PC-9 (cell line): Measurements from ENCODE around the gene DDAH1. TPM values are rescaled to one million over a fixed set of nuclear protein-coding genes. Genes with fewer than 3 reads are reported as not detected.
"Not testable (repeated sequence)": the region's sequence is repeated elsewhere in the genome, so short reads cannot be mapped to it uniquely, and the experiment has no call there.

ENCODE experiments used
- Bru-seq: library from RNA; stranded (reverse); fragments of 400-500 nt; gene quantifications from one replicate; lab custom pipeline; 2021; lab: Mats Ljungman, UMichigan
- BruChase-seq, 2 experiments: library from RNA; stranded (reverse); fragments of 400-500 nt; gene quantifications; one replicate each; lab custom pipeline; 2021; lab: Mats Ljungman, UMichigan
- BruUV-seq: library from RNA; stranded (reverse); fragments of 400-500 nt; replicated peaks from 2 replicates; lab custom pipeline; 2021; lab: Mats Ljungman, UMichigan
- CTCF ChIA-PET: fragments of 300-600 bp; sonication (Branson Sonifier 250); formaldehyde crosslinking; loops from one replicate; lab custom pipeline; 2022; ENCODE audit warnings: antibody characterized with exemption; lab: Charles Lee
- POLR2A ChIA-PET: fragments of 300-600 bp; sonication (Branson Sonifier 250); formaldehyde crosslinking; loops from one replicate; lab custom pipeline; 2022; ENCODE audit warnings: antibody characterized with exemption; ENCODE audit not compliant: unreplicated experiment; lab: Charles Lee
- DNase-seq, 2 experiments: peaks; one replicate each; pipeline versions ENCODE4 v3.0.0 to v3.0.0-alpha.2; 2015 to 2022; ENCODE audit warnings: mixed read lengths in 1 of 2
- H2AFZ ChIP-seq: fragments of 200-600 bp; sonication (generic); 2 replicates; pipeline ENCODE4 v1.8.1; 2017; ENCODE audit warnings: antibody characterized with exemption
- H3F3A ChIP-seq: fragments of 200-600 bp; sonication (generic); 2 replicates; pipeline ENCODE4 v1.8.1; 2017; ENCODE audit warnings: antibody characterized with exemption, mild to moderate bottlenecking, low read depth; ENCODE audit not compliant: insufficient read depth
- H3K27ac ChIP-seq: fragments of 200-600 bp; sonication (generic); 2 replicates; pipeline ENCODE4 v1.6.1; 2016; ENCODE audit warnings: mixed run types
- H3K27me3 ChIP-seq: fragments of 200-600 bp; sonication (generic); 2 replicates; pipeline ENCODE4 v1.6.1; 2016; ENCODE audit warnings: low read depth, mixed run types; ENCODE audit not compliant: insufficient read depth
- H3K36me3 ChIP-seq: fragments of 200-600 bp; sonication (generic); 2 replicates; pipeline ENCODE4 v1.6.1; 2016; ENCODE audit warnings: low read depth, mixed run types
- H3K4me1 ChIP-seq: fragments of 200-600 bp; sonication (generic); replicated peaks from 2 replicates; pipeline ENCODE4 v1.6.1; 2016; ENCODE audit warnings: mixed run types; ENCODE audit not compliant: insufficient read depth
- H3K4me2 ChIP-seq: fragments of 200-600 bp; sonication (generic); 2 replicates; pipeline ENCODE4 v1.6.1; 2017; ENCODE audit warnings: mixed run types
- H3K4me3 ChIP-seq: fragments of 200-600 bp; sonication (generic); 2 replicates; pipeline ENCODE4 v1.6.1; 2016; ENCODE audit warnings: mixed run types
- H3K79me2 ChIP-seq: fragments of 200-600 bp; sonication (generic); 2 replicates; pipeline ENCODE4 v1.6.1; 2017; ENCODE audit warnings: low read depth, mixed run types
- H3K9me2 ChIP-seq: fragments of 200-600 bp; sonication (generic); 2 replicates; pipeline ENCODE4 v1.8.1; 2017; ENCODE audit warnings: mild to moderate bottlenecking; ENCODE audit not compliant: insufficient read depth
- H3K9me3 ChIP-seq: fragments of 200-600 bp; sonication (generic); 2 replicates; pipeline ENCODE4 v1.8.1; 2016; ENCODE audit warnings: low read depth; ENCODE audit not compliant: insufficient read depth
- H4K20me1 ChIP-seq: fragments of 200-600 bp; sonication (generic); 2 replicates; pipeline ENCODE4 v1.8.1; 2017; ENCODE audit not compliant: insufficient read depth
- EZH2 ChIP-seq: fragments of 200-600 bp; sonication (generic); IDR thresholded peaks from 2 replicates; pipeline ENCODE4 v1.8.0; 2017; ENCODE audit warnings: antibody characterized with exemption, low read depth
- intact Hi-C: fragments of 100-400 bp; cut with micrococcal nuclease; formaldehyde crosslinking; loops from one replicate; pipeline ENCODE4 v1.10.0; 2022; ENCODE audit not compliant: unreplicated experiment
- long read RNA-seq: library from polyadenylated mRNA; stranded (forward); transcript quantifications from one replicate; pipeline ENCODE4 v2.0.0, GENCODE V29; 2022
- total RNA-seq: library from RNA; stranded (reverse); gene quantifications from 2 replicates; pipeline ENCODE4 v1.2.3, GENCODE V29; 2021
- TF ChIP-seq, protein P1 (sequence below): fragments of 200-600 bp; sonication (generic); conservative IDR thresholded peaks from 2 replicates; pipeline ENCODE4 v1.6.1; 2017; ENCODE audit warnings: mixed run types, antibody characterized with exemption, mild to moderate bottlenecking, moderate library complexity

DDAH1 gene
- 29.6 and 31.9 TPM in 2 replicates for total RNA-seq
- Bru-seq, nascent RNA: percentile 82 among the genes with signal in this experiment
- BruChase-seq, experiment 1, labeled RNA remaining after a 2-hour chase: percentile 80 among the genes with signal in this experiment
- BruChase-seq, experiment 2, labeled RNA remaining after a 6-hour chase: percentile 84 among the genes with signal in this experiment
- long read RNA-seq, transcript DDAH1-201 (6 exons, 3,920 nt): major isoform, 39 of 47 reads
- long read RNA-seq, partial matches to known transcripts: 2 of 47 reads
- long read RNA-seq, other reads (novel, unspliced or antisense): 6 of 47 reads

DNA sequence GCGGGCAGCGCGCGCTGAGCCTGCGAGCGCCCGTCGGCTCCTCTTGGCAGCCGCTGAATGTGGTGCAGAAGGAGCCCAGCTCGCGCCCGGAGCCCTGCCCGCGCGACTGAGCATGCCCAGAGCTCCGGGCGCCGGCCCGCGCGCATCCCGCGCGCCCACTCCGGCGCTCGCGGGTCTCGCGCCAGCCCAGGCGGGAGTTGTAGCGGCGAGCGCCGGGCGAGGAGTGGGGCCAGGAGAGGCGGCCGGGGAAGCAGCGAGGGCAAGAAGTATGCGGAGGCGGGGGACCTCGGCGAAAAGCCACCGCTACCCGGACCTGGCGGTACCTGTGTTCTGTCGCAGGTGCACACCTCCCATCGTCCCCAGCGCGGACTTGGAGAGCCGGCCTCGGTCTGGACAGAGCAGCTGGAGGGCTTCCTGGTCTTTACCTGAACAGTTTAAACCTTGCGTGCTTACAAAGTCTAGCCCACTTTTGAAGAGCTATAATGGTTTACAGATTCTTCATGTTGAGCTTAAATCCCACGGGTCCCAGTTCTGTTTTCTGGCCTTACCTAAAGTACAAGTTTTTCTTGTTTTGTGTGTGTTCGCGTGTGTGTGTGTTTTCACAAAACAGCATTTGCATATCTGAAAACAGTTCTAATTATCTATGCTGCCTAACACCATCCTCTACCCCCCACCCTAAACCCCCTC, at the start of gene DDAH1:
Gene DDAH1 (minus strand): TSS at position 61 of the 687 bp plus-strand sequence. CDS start 114 bp downstream, outside the sequence.
- DNase-seq: peak; percentile 57 to 73
- BruUV-seq: no TSS peak
- H3K79me2 ChIP-seq: peaks cover 54% of the 10 kb centered on the region

DNA sequence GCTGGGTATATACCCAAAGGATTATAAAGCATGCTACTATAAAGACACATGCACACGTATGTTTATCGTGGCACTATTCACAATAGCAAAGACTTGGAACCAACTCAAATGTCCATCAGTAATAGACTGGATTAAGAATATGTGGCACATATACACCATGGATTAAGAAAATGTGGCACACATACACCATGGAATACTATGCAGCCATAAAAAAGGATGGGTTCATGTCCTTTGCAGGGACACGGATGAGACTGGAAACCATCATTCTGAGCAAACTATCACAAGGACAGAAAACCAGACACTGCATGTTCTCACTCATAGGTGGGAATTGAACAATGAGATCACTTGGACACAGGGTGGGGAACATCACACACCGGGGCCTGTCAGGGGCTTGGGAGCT, 49.0 kb upstream of the DDAH1 start:
- H3K36me3 ChIP-seq, H3K4me1 ChIP-seq, H3K4me3 ChIP-seq, H3F3A ChIP-seq, intact Hi-C loops, H4K20me1 ChIP-seq, H3K9me2 ChIP-seq, POLR2A ChIA-PET, H3K27ac ChIP-seq, BruUV-seq, H3K9me3 ChIP-seq, CTCF ChIA-PET, H3K27me3 ChIP-seq, DNase-seq, H2AFZ ChIP-seq, H3K79me2 ChIP-seq, H3K4me2 ChIP-seq: not testable (repeated sequence)

More for the DNA sequence above, at the start of gene DDAH1:
- peak within 1 kb of the TSS; percentile 22 for H3K27ac ChIP-seq
- intact Hi-C loops: no loop called here
- POLR2A ChIA-PET: interaction anchor here (0.6 to 1.1 kb wide), 8 partner anchors 36 to 233 kb away, joined by 3 to 9 read pairs (median 5); partner anchors contain the start of gene BCL10
- no peaks in the 10 kb centered on the region for H3K9me2 ChIP-seq
- H3K36me3 ChIP-seq: no peaks in the 10 kb centered on the region
- H3K4me2 ChIP-seq: peak within 1 kb of the TSS; percentile 94
- H3K27me3 ChIP-seq: no peaks in the 10 kb centered on the region
- no peaks in the 10 kb centered on the region for H3K9me3 ChIP-seq
- peaks cover 3% of the 10 kb centered on the region; the same call in 1 of the 2 replicates for H3F3A ChIP-seq
- peak within 1 kb of the TSS; percentile 95 for H3K4me3 ChIP-seq
- no peaks in the 10 kb centered on the region for H4K20me1 ChIP-seq
- no peak for TF ChIP-seq EZH2
- TF ChIP-seq, protein P1, sequence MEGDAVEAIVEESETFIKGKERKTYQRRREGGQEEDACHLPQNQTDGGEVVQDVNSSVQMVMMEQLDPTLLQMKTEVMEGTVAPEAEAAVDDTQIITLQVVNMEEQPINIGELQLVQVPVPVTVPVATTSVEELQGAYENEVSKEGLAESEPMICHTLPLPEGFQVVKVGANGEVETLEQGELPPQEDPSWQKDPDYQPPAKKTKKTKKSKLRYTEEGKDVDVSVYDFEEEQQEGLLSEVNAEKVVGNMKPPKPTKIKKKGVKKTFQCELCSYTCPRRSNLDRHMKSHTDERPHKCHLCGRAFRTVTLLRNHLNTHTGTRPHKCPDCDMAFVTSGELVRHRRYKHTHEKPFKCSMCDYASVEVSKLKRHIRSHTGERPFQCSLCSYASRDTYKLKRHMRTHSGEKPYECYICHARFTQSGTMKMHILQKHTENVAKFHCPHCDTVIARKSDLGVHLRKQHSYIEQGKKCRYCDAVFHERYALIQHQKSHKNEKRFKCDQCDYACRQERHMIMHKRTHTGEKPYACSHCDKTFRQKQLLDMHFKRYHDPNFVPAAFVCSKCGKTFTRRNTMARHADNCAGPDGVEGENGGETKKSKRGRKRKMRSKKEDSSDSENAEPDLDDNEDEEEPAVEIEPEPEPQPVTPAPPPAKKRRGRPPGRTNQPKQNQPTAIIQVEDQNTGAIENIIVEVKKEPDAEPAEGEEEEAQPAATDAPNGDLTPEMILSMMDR: no peak
- peak within 1 kb of the TSS; percentile 90 for H2AFZ ChIP-seq
- CTCF ChIA-PET: interaction anchor here (0.6 to 0.7 kb wide), 6 partner anchors 57 to 521 kb away, joined by 3 to 8 read pairs (median 4); no protein-coding TSS in a partner anchor
- H3K4me1 ChIP-seq: peaks cover 34% of the 10 kb centered on the region

DNA sequence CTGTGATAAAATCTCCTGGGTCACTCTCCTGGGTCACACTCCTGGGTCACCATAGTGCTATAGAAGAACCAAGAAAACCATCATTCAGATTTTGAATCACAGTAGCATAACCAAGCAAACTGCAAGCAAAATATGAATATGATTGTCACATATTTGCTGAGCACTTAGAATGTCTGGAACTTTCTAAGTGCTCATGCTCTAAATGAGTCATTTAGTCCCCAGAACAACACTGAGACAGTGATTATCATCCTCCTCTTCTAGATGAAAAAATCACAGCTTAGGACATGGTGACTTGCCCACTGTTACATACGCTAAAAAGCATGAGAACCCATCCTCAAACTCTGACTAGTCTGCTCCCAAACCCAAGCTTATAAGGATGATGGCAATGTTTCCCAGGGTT, 39.5 kb upstream of the DDAH1 start:
- POLR2A ChIA-PET: no interaction called here
- Histone ChIP-seq H3K79me2 (no peaks in the 10 kb centered on the region), H2AFZ (no peak overlapping the region), H3K4me2 (no peak overlapping the region), H3K9me2 (no peaks in the 10 kb centered on the region), H3K4me3 (no peak overlapping the region), H3K27me3 (no peaks in the 10 kb centered on the region), H3K27ac (no peak overlapping the region), H4K20me1 (no peaks in the 10 kb centered on the region), H3K36me3 (no peaks in the 10 kb centered on the region), H3K9me3 (no peaks in the 10 kb centered on the region), H3K4me1 (no peaks in the 10 kb centered on the region), H3F3A (no peaks in the 10 kb centered on the region)
- no TSS peak for BruUV-seq
- TF ChIP-seq, protein P1: no peak
- TF ChIP-seq EZH2: no peak
- no peak for DNase-seq
- intact Hi-C loops: no loop called here
- CTCF ChIA-PET: interaction anchor here (0.6 to 1.1 kb wide), 3 partner anchors 161 to 655 kb away, joined by 3 to 10 read pairs (median 6); no protein-coding TSS in a partner anchor
